Measurements from ENCODE around the gene OXLD1.

OXLD1 gene

GRCh38 chr17:81690066-81690465 is 23.7 kb upstream of the OXLD1 start:
- H3K36me3 ChIP-seq, result peaks cover 88% of the 10 kb centered on the region
- no peak for TF ChIP-seq CTCF (IDR thresholded peaks at IDR 0.05; ENCODE audit: low read depth, low read length)
- H3K27me3 ChIP-seq, result no peaks in the 10 kb centered on the region
- H3K4me1 ChIP-seq, result no peaks in the 10 kb centered on the region
- H3K9me3 ChIP-seq, result no peaks in the 10 kb centered on the region
- H3K4me3 ChIP-seq (ENCODE audit: low read depth, low read length), result no peak overlapping the region
- no peak for DNase-seq

- Histone ChIP-seq H3K36me3 (peaks cover 74% of the 10 kb centered on the region), H3K4me1 (no peaks in the 10 kb centered on the region), H3K27me3 (no peaks in the 10 kb centered on the region), H3K4me3 (ENCODE audit: low read depth, low read length) (no peak overlapping the region), H3K9me3 (no peaks in the 10 kb centered on the region)
- TF ChIP-seq CTCF (IDR thresholded peaks at IDR 0.05; ENCODE audit: low read depth, low read length), result no peak
- DNase-seq, result no peak
Observed at GRCh38 chr17:81688616-81689015, 22.2 kb upstream of the OXLD1 start.

GRCh38 chr17:81687770-81688541 is 21.6 kb upstream of the OXLD1 start:
- TF ChIP-seq CTCF (IDR thresholded peaks at IDR 0.05; ENCODE audit: low read depth, low read length), result no peak
- peaks cover 67% of the 10 kb centered on the region for H3K36me3 ChIP-seq
- H3K9me3 ChIP-seq, result no peaks in the 10 kb centered on the region
- DNase-seq, result no peak
- H3K27me3 ChIP-seq, result no peaks in the 10 kb centered on the region
- no peaks in the 10 kb centered on the region for H3K4me1 ChIP-seq
- no peak overlapping the region for H3K4me3 ChIP-seq (ENCODE audit: low read depth, low read length)

GRCh38 chr17:81686614-81687013 is 20.2 kb upstream of the OXLD1 start:
- Histone ChIP-seq H3K4me3 (ENCODE audit: low read depth, low read length) (no peak overlapping the region), H3K4me1 (no peaks in the 10 kb centered on the region), H3K9me3 (no peaks in the 10 kb centered on the region), H3K27me3 (no peaks in the 10 kb centered on the region), H3K36me3 (peaks cover 57% of the 10 kb centered on the region)
- no peak for TF ChIP-seq CTCF (IDR thresholded peaks at IDR 0.05; ENCODE audit: low read depth, low read length)
- DNase-seq, result no peak

GRCh38 chr17:81685108-81685507 is 18.7 kb upstream of the OXLD1 start:
- Histone ChIP-seq H3K4me1 (no peaks in the 10 kb centered on the region), H3K4me3 (ENCODE audit: low read depth, low read length) (peak overlapping the region; percentile 92), H3K27me3 (no peaks in the 10 kb centered on the region), H3K36me3 (peaks cover 42% of the 10 kb centered on the region), H3K9me3 (no peaks in the 10 kb centered on the region)
- TF ChIP-seq CTCF (IDR thresholded peaks at IDR 0.05; ENCODE audit: low read depth, low read length), result no peak
- DNase-seq, result no peak

GRCh38 chr17:81684442-81684911 is 18.1 kb upstream of the OXLD1 start:
- DNase-seq, result no peak
- H3K27me3 ChIP-seq, result no peaks in the 10 kb centered on the region
- no peaks in the 10 kb centered on the region for H3K9me3 ChIP-seq
- peaks cover 38% of the 10 kb centered on the region for H3K36me3 ChIP-seq
- no peak for TF ChIP-seq CTCF (IDR thresholded peaks at IDR 0.05; ENCODE audit: low read depth, low read length)
- peak overlapping the region; percentile 92 for H3K4me3 ChIP-seq (ENCODE audit: low read depth, low read length)
- no peaks in the 10 kb centered on the region for H3K4me1 ChIP-seq
